H1 (cell line): ENCODE results near the gene FAM50A. TPM values are rescaled to one million over a fixed set of nuclear protein-coding genes. Genes with fewer than 3 reads are reported as not detected.

Experiments used
- CTCF ChIA-PET: fragments of 300-600 bp; sonication (Branson Sonifier 250); formaldehyde crosslinking; loops from one replicate; lab custom pipeline; 2021; ENCODE audit not compliant: partially characterized antibody; lab: Charles Lee
- POLR2A ChIA-PET: fragments of 300-600 bp; sonication (Branson Sonifier 250); formaldehyde crosslinking; loops from one replicate; lab custom pipeline; 2021; ENCODE audit warnings: inconsistent platforms; ENCODE audit not compliant: partially characterized antibody; lab: Charles Lee
- DNase-seq, 2 experiments: peaks; one replicate each; pipeline versions ENCODE4 v3.0.0 to v3.0.0-alpha.2; 2010 to 2022; ENCODE audit warnings: low spot score in 2 of 2, low read depth in 1 of 2, mixed read lengths in 1 of 2
- FAIRE-seq: peaks from 2 replicates; lab custom pipeline; 2011; peaks lifted over from hg19 to GRCh38; lab: Jason Lieb, UNC
- H2AFZ ChIP-seq: 2 replicates; pipeline ENCODE4 v1.8.1; 2012; ENCODE audit warnings: low read length, inconsistent platforms
- H2AK5ac ChIP-seq: 2 replicates; pipeline ENCODE4 v1.6.1; 2013; ENCODE audit warnings: low read depth, low read length
- H2BK120ac ChIP-seq: replicated peaks from 2 replicates; pipeline ENCODE3; 2013; ENCODE audit warnings: low read depth, low read length, inconsistent platforms
- H2BK12ac ChIP-seq: 2 replicates; pipeline ENCODE4 v1.6.1; 2013; ENCODE audit warnings: low read depth, low read length
- H2BK15ac ChIP-seq: 2 replicates; pipeline ENCODE4 v1.6.1; 2013; ENCODE audit warnings: low read length
- H2BK20ac ChIP-seq: 2 replicates; pipeline ENCODE4 v1.6.1; 2013; ENCODE audit warnings: low read length
- H2BK5ac ChIP-seq: 2 replicates; pipeline ENCODE4 v1.6.1; 2013; ENCODE audit warnings: low read depth, low read length
- H3K14ac ChIP-seq: 2 replicates; pipeline ENCODE4 v1.6.1; 2013; ENCODE audit warnings: inconsistent platforms; ENCODE audit not compliant: insufficient read length
- H3K18ac ChIP-seq: 2 replicates; pipeline ENCODE4 v1.6.1; 2013; ENCODE audit warnings: low read length; ENCODE audit errors: extremely low read depth
- H3K23ac ChIP-seq: 2 replicates; pipeline ENCODE4 v1.6.1; 2013; ENCODE audit warnings: inconsistent platforms; ENCODE audit not compliant: insufficient read length
- H3K23me2 ChIP-seq: 2 replicates; pipeline ENCODE4 v1.6.1; 2013; ENCODE audit warnings: low read depth, low read length
- H3K27ac ChIP-seq: 2 replicates; pipeline ENCODE4 v1.6.1; 2011; ENCODE audit warnings: low read depth, low read length, inconsistent platforms
- H3K27me3 ChIP-seq, 4 experiments: replicated peaks in 1 of 4; 1 replicate in 1 of 4; 2 replicates in 3 of 4; pipeline versions ENCODE4 v1.6.1 to v1.8.1; 2011 to 2013; ENCODE audit warnings: low read length in 3 of 4, mild to moderate bottlenecking in 3 of 4, inconsistent platforms in 2 of 4, mixed read lengths in 2 of 4, moderate library complexity in 1 of 4; ENCODE audit not compliant: control insufficient read depth in 3 of 4, insufficient read depth in 3 of 4; ENCODE audit errors: extremely low read depth in 1 of 4
- H3K36me3 ChIP-seq, 4 experiments: 2 replicates each; pipeline versions ENCODE4 v1.6.1 to v1.8.1; 2011 to 2013; ENCODE audit warnings: mild to moderate bottlenecking in 4 of 4, low read length in 3 of 4, moderate library complexity in 2 of 4, control low read depth in 1 of 4, inconsistent platforms in 1 of 4; ENCODE audit not compliant: insufficient read depth in 4 of 4, control insufficient read depth in 2 of 4
- H3K4ac ChIP-seq: replicated peaks from 2 replicates; pipeline ENCODE3; 2013; ENCODE audit warnings: low read length, low read depth, mixed read lengths, inconsistent platforms; ENCODE audit not compliant: insufficient read length
- H3K4me1 ChIP-seq, 4 experiments: replicated peaks in 1 of 4; 1 replicate in 1 of 4; 2 replicates in 3 of 4; pipeline versions ENCODE4 v1.6.1 to v1.8.1; 2011 to 2013; ENCODE audit warnings: low read length in 3 of 4, inconsistent platforms in 2 of 4, mixed read lengths in 1 of 4; ENCODE audit not compliant: insufficient read depth in 4 of 4, control insufficient read depth in 3 of 4
- H3K4me2 ChIP-seq, 2 experiments: 2 replicates each; pipeline versions ENCODE4 v1.6.1 to v1.8.1; 2011 to 2013; ENCODE audit warnings: low read depth in 2 of 2, low read length in 2 of 2, control low read depth in 1 of 2, inconsistent platforms in 1 of 2, mild to moderate bottlenecking in 1 of 2; ENCODE audit not compliant: insufficient read depth in 1 of 2
- H3K4me3 ChIP-seq, 4 experiments: fragments of 200-600, 300-600 bp in 1 of 4; sonication (generic), shearing (Covaris generic), sonication (Bioruptor Twin) in 1 of 4; 2 replicates each; pipeline versions ENCODE4 v1.5.1 to v1.8.1; 2011 to 2016; ENCODE audit warnings: low read length in 4 of 4, low read depth in 3 of 4, control low read depth in 2 of 4, inconsistent platforms in 2 of 4, mild to moderate bottlenecking in 2 of 4, mixed read lengths in 1 of 4, moderate library complexity in 1 of 4; ENCODE audit not compliant: insufficient read depth in 2 of 4; ENCODE audit errors: extremely low read depth in 1 of 4
- H3K56ac ChIP-seq: replicated peaks from 2 replicates; pipeline ENCODE3; 2013; ENCODE audit warnings: low read depth, mild to moderate bottlenecking, mixed read lengths, low read length, inconsistent platforms; ENCODE audit not compliant: insufficient read length
- H3K79me1 ChIP-seq: 2 replicates; pipeline ENCODE4 v1.6.1; 2013; ENCODE audit warnings: low read depth, low read length, control low read depth
- H3K79me2 ChIP-seq, 2 experiments: 2 replicates each; pipeline versions ENCODE4 v1.6.1 to v1.8.1; 2012 to 2013; ENCODE audit warnings: low read length in 2 of 2, mild to moderate bottlenecking in 2 of 2, inconsistent platforms in 1 of 2; ENCODE audit not compliant: insufficient read depth in 2 of 2, control insufficient read depth in 1 of 2
- H3K9ac ChIP-seq, 4 experiments: replicated peaks in 1 of 4; 1 replicate in 1 of 4; 2 replicates in 3 of 4; pipeline versions ENCODE4 v1.6.1 to v1.8.1; 2011 to 2013; ENCODE audit warnings: low read depth in 3 of 4, low read length in 3 of 4, control low read depth in 2 of 4, mild to moderate bottlenecking in 2 of 4, moderate library complexity in 2 of 4, inconsistent platforms in 1 of 4; ENCODE audit errors: extremely low read depth in 1 of 4
- H3K9me3 ChIP-seq, 2 experiments: 2 replicates each; pipeline versions ENCODE4 v1.6.1 to v1.8.1; 2012 to 2013; ENCODE audit warnings: mild to moderate bottlenecking in 2 of 2, moderate library complexity in 2 of 2, control low read depth in 1 of 2, inconsistent platforms in 1 of 2, low read depth in 1 of 2, low read length in 1 of 2, mixed read lengths in 1 of 2; ENCODE audit not compliant: insufficient read depth in 2 of 2
- H4K20me1 ChIP-seq, 2 experiments: replicated peaks in 1 of 2; 2 replicates each; pipeline versions ENCODE3 to v1.8.1; 2011 to 2013; ENCODE audit warnings: inconsistent platforms in 2 of 2, low read length in 2 of 2, mild to moderate bottlenecking in 1 of 2; ENCODE audit not compliant: insufficient read depth in 2 of 2, control insufficient read depth in 1 of 2
- H4K5ac ChIP-seq: 2 replicates; pipeline ENCODE4 v1.6.1; 2013; ENCODE audit warnings: low read length, low read depth, mixed read lengths, inconsistent platforms; ENCODE audit not compliant: insufficient read length
- H4K8ac ChIP-seq: 2 replicates; pipeline ENCODE4 v1.8.0; 2013; ENCODE audit warnings: mild to moderate bottlenecking, moderate library complexity, low read length, inconsistent platforms; ENCODE audit not compliant: insufficient read depth; ENCODE audit errors: extremely low read depth
- H4K91ac ChIP-seq: replicated peaks from 2 replicates; pipeline ENCODE3; 2013; ENCODE audit warnings: low read length, mixed read lengths, inconsistent platforms; ENCODE audit not compliant: insufficient read length
- GTF2F1 ChIP-seq: IDR thresholded peaks from 2 replicates; pipeline ENCODE4 v1.6.1; 2012; ENCODE audit warnings: low read depth, low read length, improper control_type of control experiment, borderline replicate concordance
- POLR2A ChIP-seq, 2 experiments: IDR thresholded peaks; 1 replicate in 1 of 2; 2 replicates in 1 of 2; pipeline ENCODE4 v1.6.1; 2011; ENCODE audit warnings: low read depth in 2 of 2, low read length in 2 of 2, mild to moderate bottlenecking in 2 of 2; ENCODE audit errors: control extremely low read depth in 1 of 2
- POLR2AphosphoS5 ChIP-seq: IDR thresholded peaks from 2 replicates; pipeline ENCODE4 v1.6.1; 2011; ENCODE audit warnings: low read depth, low read length
- POU5F1 ChIP-seq: IDR thresholded peaks from 2 replicates; pipeline ENCODE4 v1.6.1; 2011; ENCODE audit warnings: low read depth, mild to moderate bottlenecking, low read length, moderate library complexity
- RAD21 ChIP-seq, 2 experiments: IDR thresholded peaks in 1 of 2; conservative IDR thresholded peaks in 1 of 2; 2 replicates each; pipeline ENCODE4 v1.6.1; 2011; ENCODE audit warnings: low read depth in 2 of 2, low read length in 2 of 2, improper control_type of control experiment in 1 of 2, inconsistent platforms in 1 of 2, mild to moderate bottlenecking in 1 of 2, moderate library complexity in 1 of 2
- WGBS, 2 experiments: shearing (Covaris generic) in 1 of 2; methylation state at CpG; one replicate each; pipeline versions ENCODE4 v1.1.6 to v1.1.7; 2013 to 2015; ENCODE audit warnings: low lambda C conversion rate in 2 of 2, mixed read lengths in 2 of 2, inconsistent platforms in 1 of 2, low coverage in 1 of 2, missing lambda C conversion rate in 1 of 2; ENCODE audit not compliant: insufficient replicate concordance in 2 of 2, insufficient coverage in 1 of 2, insufficient read length in 1 of 2; ENCODE audit errors: extremely low coverage in 1 of 2, missing lambda C conversion rate in 1 of 2; 5-methylcytosine and 5-hydroxymethylcytosine counted together
- polyA plus RNA-seq, 7 experiments: library from polyadenylated mRNA; depleted of rRNA in 3 of 7; stranded (reverse) in 5 of 7; unstranded in 2 of 7; fragments of >200 nt in 5 of 7; fragments of 200-250 nt in 2 of 7; gene quantifications; 1 replicate in 5 of 7; 2 replicates in 1 of 7; 4 replicates in 1 of 7; pipeline versions ENCODE4 v1.2.1 to v1.2.3, GENCODE V29; 2011 to 2013; ENCODE audit warnings: missing spikeins in 2 of 7, mixed read lengths in 2 of 7
- total RNA-seq: library from RNA; stranded (reverse); fragmentation: NEBNext Ultra II Directional; extraction: Animal tissue kit (Norgen Biotek cat#: 25700); gene quantifications from 2 replicates; pipeline ENCODE4 v1.2.1, GENCODE V29; 2021

The FAM50A gene
- total and polyA plus RNA-seq, 2 of the 8 experiments (the other 6 are each of a cell fraction or from before 2014, with no cell fraction given), result 30.7 to 48.7 TPM

- peaks cover 13 to 25% (median 19%) of the 10 kb centered on the region in 4 experiments for H3K36me3 ChIP-seq
- H3K18ac ChIP-seq, result no peak overlapping the region
- H3K27ac ChIP-seq, result no peak overlapping the region
- H2BK12ac ChIP-seq, result no peak overlapping the region
- no peak for DNase-seq
- no peak overlapping the region for H3K23ac ChIP-seq
- H4K20me1 ChIP-seq, result peaks cover 3 to 4% of the 10 kb centered on the region in 2 experiments
- H4K8ac ChIP-seq, result no peak overlapping the region
- H2AK5ac ChIP-seq, result no peak overlapping the region
- no peaks in the 10 kb centered on the region for H3K9me3 ChIP-seq
- peaks cover 0 to 6% (median 0%) of the 10 kb centered on the region in 4 experiments; a peak in 2 of 7 replicates for H3K4me1 ChIP-seq
- no peak overlapping the region for H2AFZ ChIP-seq
- ChIA-PET CTCF (interaction anchor here (0.8 kb wide), 1 partner anchor 28 kb away, joined by 3 read pairs; no protein-coding TSS in a partner anchor), POLR2A (interaction anchor here (0.7 to 8.4 kb wide), 19 partner anchors 7 to 137 kb away, joined by 3 to 124 read pairs (median 4); partner anchors contain the start of genes DNASE1L1, EMD, FLNA and PLXNA3)
- no peak overlapping the region for H4K5ac ChIP-seq
- H3K4me2 ChIP-seq, result no peak overlapping the region
- H3K79me2 ChIP-seq, result peaks cover 0 to 15% of the 10 kb centered on the region in 2 experiments; a peak in 2 of 4 replicates
- H3K56ac ChIP-seq, result no peak overlapping the region
- H2BK15ac ChIP-seq, result no peak overlapping the region
- no peaks in the 10 kb centered on the region for H3K27me3 ChIP-seq
- no peak for FAIRE-seq
- no peak overlapping the region for H2BK5ac ChIP-seq
- H3K14ac ChIP-seq, result no peak overlapping the region
- no peak overlapping the region for H2BK20ac ChIP-seq
- no peak overlapping the region for H3K9ac ChIP-seq
- WGBS, 2 experiments, result 79% methylated on average over 5 of the region's 6 CpGs; no CpG with 5 or more reads in 1 of the 2 experiments
- no peaks in the 10 kb centered on the region for H3K79me1 ChIP-seq
- H3K4me3 ChIP-seq, result no peak overlapping the region
- H4K91ac ChIP-seq, result no peak overlapping the region
- no peak overlapping the region for H3K4ac ChIP-seq
- no peak overlapping the region for H2BK120ac ChIP-seq
- H3K23me2 ChIP-seq, result peaks cover 6% of the 10 kb centered on the region; the same call in 1 of the 2 replicates
- TF ChIP-seq GTF2F1 (no peak), POLR2AphosphoS5 (peak; percentile 89), POLR2A (IDR thresholded peaks at IDR 0.05; ENCODE audit: control extremely low read depth in 1 of 2, low read depth in 2 of 2, low read length in 2 of 2) (peak in 1 of 2 experiments; percentile 52; a peak in 2 of 3 replicates), RAD21 (IDR thresholded peaks at IDR 0.05 in 1 of 2, conservative IDR thresholded peaks at IDR 0.05 in 1 of 2; ENCODE audit: low read depth in 2 of 2, low read length in 2 of 2) (no peak), POU5F1 (no peak)
Observed at GRCh38 chrX:154401918-154402621, 41.9 kb upstream of the FAM50A start.
